ENCODE measurements around the gene ZNF526. TPM values are rescaled to one million over a fixed set of nuclear protein-coding genes. Genes with fewer than 3 reads are reported as not detected.

Gene ZNF526
- total and polyA plus RNA-seq, 4 donors = 2.6 to 12.3 (median 5.5) TPM

DNA sequence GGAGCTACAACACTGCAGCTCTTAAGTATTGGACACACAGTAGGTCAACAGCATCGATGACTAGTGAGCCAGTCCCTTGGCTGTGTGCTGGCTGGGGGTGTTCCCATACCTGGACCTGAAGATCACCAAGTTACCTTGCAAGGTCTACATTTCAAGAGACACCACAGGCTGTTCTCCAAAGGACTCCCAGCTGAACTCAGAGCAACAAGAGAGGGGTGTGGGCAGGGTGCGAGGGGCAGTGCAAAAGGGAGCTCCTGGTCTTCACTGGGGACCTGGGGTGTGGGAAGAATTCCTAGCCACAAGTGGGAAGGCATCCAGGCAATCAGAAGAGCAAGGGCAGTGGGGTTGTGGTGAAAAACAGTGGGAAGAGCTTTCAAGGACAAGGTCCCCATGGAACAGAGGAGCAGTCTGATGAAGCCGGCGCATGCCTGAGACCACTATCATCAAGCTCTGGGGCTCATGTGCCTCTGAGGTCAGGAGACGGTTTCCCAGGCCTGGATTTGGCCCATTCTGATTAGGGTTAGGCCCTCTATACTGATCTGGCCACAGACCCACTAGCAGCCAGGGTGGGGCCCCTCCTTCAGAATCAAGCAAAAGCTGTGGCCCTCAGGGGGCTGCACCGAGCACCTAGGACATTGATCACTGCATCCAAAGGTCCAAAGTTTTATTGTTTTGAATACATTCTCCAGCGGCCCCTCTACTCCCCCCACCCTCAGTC lies 27.0 kb downstream of the ZNF526 start:
- WGBS, 2 donors = 62 to 67% methylated on average over 7 of the region's 7 CpGs
- DNase-seq = no peak
- Histone ChIP-seq H3K36me3 (ENCODE audit: control insufficient read depth in 1 of 2, insufficient read depth in 2 of 2, low read length in 1 of 2) (no peaks in the 10 kb centered on the region), H3K27ac (ENCODE audit: low read depth in 1 of 2, low read length in 2 of 2) (peak overlapping the region in 1 of 2 donors; percentile 13), H3K9me3 (ENCODE audit: control insufficient read depth, low read length) (no peaks in the 10 kb centered on the region), H3K27me3 (ENCODE audit: control insufficient read depth in 1 of 2, insufficient read depth in 2 of 2, low read length in 1 of 2) (no peaks in the 10 kb centered on the region), H3K4me3 (ENCODE audit: low read length in 2 of 2) (no peak overlapping the region), H3K4me1 (ENCODE audit: control insufficient read depth in 1 of 2, insufficient read depth in 2 of 2, low read length in 2 of 2) (no peaks in the 10 kb centered on the region)
- intact Hi-C loops (cut with DNase I) = loop anchor here (2.0 to 5.0 kb wide), 3 partner anchors 30 to 50 kb away; no protein-coding TSS in a partner anchor
- no peak for ATAC-seq (ENCODE audit: low FRiP score)

DNA sequence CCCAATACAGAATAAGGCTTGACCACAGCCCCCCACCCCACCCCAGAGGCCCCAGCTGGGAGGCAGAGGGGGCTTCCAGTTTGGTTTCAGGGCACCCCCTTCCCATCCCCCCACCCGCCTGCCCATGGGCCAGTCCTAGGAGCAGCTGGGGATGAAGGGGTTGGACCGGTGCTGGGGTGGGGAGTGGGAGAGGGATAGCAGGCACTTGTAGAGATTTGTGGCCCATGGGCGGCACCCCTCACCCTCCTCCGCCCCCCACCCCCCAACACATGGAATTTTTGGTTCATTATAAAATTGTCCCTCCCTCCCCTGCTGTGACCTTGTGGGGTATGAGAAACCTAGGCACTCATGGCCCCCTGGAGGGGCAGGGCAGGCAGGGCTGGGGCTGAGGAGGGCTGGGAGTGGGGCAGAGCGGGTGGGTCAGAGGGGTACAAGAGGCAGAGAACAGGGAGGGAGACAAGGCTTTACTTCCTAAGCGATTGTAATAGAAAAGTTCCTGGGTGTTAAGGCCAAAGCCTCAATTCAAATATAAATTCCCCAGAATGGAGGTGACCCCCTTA lies 27.6 kb downstream of the ZNF526 start:
- ATAC-seq (ENCODE audit: low FRiP score) (no peak), DNase-seq (no peak)
- intact Hi-C loops (cut with DNase I) = loop anchor here (2.0 to 5.0 kb wide), 3 partner anchors 29 to 50 kb away; no protein-coding TSS in a partner anchor
- Histone ChIP-seq H3K36me3 (ENCODE audit: control insufficient read depth in 1 of 2, insufficient read depth in 2 of 2, low read length in 1 of 2) (no peaks in the 10 kb centered on the region), H3K9me3 (ENCODE audit: control insufficient read depth, low read length) (no peaks in the 10 kb centered on the region), H3K4me3 (ENCODE audit: low read length in 2 of 2) (no peak overlapping the region), H3K27me3 (ENCODE audit: control insufficient read depth in 1 of 2, insufficient read depth in 2 of 2, low read length in 1 of 2) (no peaks in the 10 kb centered on the region), H3K4me1 (ENCODE audit: control insufficient read depth in 1 of 2, insufficient read depth in 2 of 2, low read length in 2 of 2) (no peaks in the 10 kb centered on the region), H3K27ac (ENCODE audit: low read depth in 1 of 2, low read length in 2 of 2) (no peak overlapping the region)
- WGBS, 2 donors = 73 to 81% methylated on average over 6 of the region's 6 CpGs

DNA sequence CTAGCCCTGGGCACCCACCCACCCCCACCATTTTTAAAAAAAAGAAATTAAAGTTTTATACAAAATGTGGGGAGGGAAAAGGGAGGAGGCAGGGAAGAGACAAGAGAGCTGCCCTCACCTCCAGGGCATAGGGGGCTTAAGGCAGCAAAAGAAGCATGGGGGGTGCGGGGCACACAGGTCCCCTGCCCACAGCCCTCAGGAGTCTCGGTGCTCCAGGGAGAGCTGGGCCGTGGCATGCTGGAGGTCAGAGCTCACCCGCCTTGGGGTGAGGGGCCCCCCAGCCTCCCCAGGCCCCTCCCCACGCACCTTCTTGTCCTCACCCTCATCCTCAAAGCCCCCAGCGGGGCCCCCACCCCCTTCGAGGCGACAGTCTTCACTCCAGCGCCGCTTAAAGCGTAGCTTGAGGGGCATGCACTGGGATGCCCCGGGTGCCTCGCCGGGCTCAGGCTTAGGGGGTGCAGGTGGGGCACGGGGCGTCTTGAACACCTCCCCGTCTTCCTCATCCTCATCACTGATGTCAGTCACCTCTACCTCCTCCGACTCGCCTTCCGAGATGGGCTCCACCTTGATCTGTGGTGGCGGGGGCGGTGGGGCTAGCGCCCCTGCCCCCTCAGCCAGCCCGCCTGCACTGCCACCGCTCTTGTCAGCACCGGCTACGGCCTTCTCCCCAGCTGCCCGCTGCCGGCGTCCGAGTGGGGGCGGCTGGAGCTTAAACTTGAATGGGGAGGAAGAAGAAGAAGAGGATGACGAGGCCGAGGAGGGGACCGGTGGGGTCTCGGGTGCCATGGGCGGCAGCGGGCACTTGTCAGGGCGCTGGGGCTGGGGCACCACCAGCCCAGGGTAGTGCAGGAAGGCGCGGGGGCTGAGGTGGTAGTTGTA lies 28.4 kb downstream of the ZNF526 start:
- Histone ChIP-seq H3K9me3 (ENCODE audit: control insufficient read depth, low read length) (no peaks in the 10 kb centered on the region), H3K27me3 (ENCODE audit: control insufficient read depth in 1 of 2, insufficient read depth in 2 of 2, low read length in 1 of 2) (no peaks in the 10 kb centered on the region), H3K36me3 (ENCODE audit: control insufficient read depth in 1 of 2, insufficient read depth in 2 of 2, low read length in 1 of 2) (no peaks in the 10 kb centered on the region), H3K4me3 (ENCODE audit: low read length in 2 of 2) (no peak overlapping the region), H3K4me1 (ENCODE audit: control insufficient read depth in 1 of 2, insufficient read depth in 2 of 2, low read length in 2 of 2) (no peaks in the 10 kb centered on the region), H3K27ac (ENCODE audit: low read depth in 1 of 2, low read length in 2 of 2) (no peak overlapping the region)
- DNase-seq (no peak), ATAC-seq (ENCODE audit: low FRiP score) (no peak)
- WGBS, 2 donors = 79 to 80% methylated on average over 41 of the region's 41 CpGs
- intact Hi-C loops (cut with DNase I) = loop anchor here in 1 of 2 donors (5.0 kb wide), 1 partner anchor 49 kb away; no protein-coding TSS in a partner anchor

DNA sequence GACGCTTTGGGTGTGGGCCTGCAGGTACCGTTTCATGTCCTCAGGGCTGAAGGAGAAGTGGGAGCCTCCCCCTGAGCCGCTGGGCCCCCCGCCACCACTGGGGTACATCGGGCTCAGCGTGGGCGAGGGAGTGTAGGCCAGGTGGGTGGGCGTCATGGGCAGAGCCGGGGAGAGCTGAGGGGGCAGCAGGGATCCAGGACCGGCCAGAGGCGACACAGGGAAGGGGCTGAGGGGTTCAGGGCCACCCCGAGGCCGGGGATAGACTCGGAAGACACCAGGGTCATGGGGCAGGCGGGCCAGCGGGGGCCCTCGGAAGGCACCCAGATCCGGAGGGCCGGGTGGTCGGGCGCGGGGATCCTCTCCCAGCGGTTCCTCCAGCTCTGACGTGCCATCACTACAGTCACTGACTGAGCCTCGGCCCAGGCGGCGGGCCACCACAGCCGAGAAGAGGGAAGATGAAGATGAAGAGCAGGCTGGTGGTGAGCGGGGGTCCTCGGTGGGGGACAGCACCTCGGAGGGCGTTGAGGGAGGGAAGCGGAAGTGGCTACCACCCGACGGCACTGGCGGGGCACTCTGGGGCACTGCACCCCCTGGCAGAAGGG lies 29.1 kb downstream of the ZNF526 start:
- no peak for ATAC-seq (ENCODE audit: low FRiP score)

DNA sequence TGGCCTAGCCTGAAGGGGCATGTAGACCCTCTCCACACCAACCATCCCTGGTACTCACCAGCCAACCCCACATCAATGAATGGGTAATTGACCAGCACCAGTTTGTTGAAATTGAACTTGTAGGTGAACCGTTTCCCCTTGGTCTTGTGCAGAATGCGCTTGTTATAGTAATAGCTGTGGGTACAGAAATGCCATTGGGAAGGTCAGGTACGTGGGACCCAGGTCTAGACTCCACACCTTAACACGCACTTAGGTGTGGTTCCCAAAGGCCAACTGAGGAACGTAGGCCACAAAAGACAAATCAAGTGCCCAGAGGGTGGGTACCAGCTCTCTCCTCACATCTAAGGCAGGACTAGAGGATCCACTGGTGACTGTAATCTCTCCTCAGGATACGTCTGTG lies 29.7 kb downstream of the ZNF526 start:
- peak overlapping the region in 1 of 2 donors; percentile 79 for H3K27ac ChIP-seq (ENCODE audit: low read depth in 1 of 2, low read length in 2 of 2)
- H3K4me3 ChIP-seq (ENCODE audit: low read length in 2 of 2) = no peak overlapping the region
- H3K9me3 ChIP-seq (ENCODE audit: control insufficient read depth, low read length) = no peaks in the 10 kb centered on the region
- no peaks in the 10 kb centered on the region for H3K4me1 ChIP-seq (ENCODE audit: control insufficient read depth in 1 of 2, insufficient read depth in 2 of 2, low read length in 2 of 2)
- WGBS, 2 donors = 45 to 55% methylated on average over 6 of the region's 6 CpGs
- no peaks in the 10 kb centered on the region for H3K27me3 ChIP-seq (ENCODE audit: control insufficient read depth in 1 of 2, insufficient read depth in 2 of 2, low read length in 1 of 2)
- no peak for DNase-seq
- no peak for ATAC-seq (ENCODE audit: low FRiP score)
- H3K36me3 ChIP-seq (ENCODE audit: control insufficient read depth in 1 of 2, insufficient read depth in 2 of 2, low read length in 1 of 2) = no peaks in the 10 kb centered on the region
- intact Hi-C loops (cut with DNase I) = loop anchor here in 1 of 2 donors (5.0 kb wide), 1 partner anchor 48 kb away; no protein-coding TSS in a partner anchor

More for the DNA sequence above, 29.1 kb downstream of the ZNF526 start:
- no peak overlapping the region for H3K4me3 ChIP-seq (ENCODE audit: low read length in 2 of 2)
- no peaks in the 10 kb centered on the region for H3K27me3 ChIP-seq (ENCODE audit: control insufficient read depth in 1 of 2, insufficient read depth in 2 of 2, low read length in 1 of 2)
- no peak for DNase-seq
- H3K9me3 ChIP-seq (ENCODE audit: control insufficient read depth, low read length) = no peaks in the 10 kb centered on the region
- no peaks in the 10 kb centered on the region for H3K36me3 ChIP-seq (ENCODE audit: control insufficient read depth in 1 of 2, insufficient read depth in 2 of 2, low read length in 1 of 2)
- intact Hi-C loops (cut with DNase I) = loop anchor here in 1 of 2 donors (5.0 kb wide), 1 partner anchor 48 kb away; no protein-coding TSS in a partner anchor
- 74 to 79% methylated on average over 22 to 36 of the region's 36 CpGs for WGBS, 2 donors
- no peak overlapping the region for H3K27ac ChIP-seq (ENCODE audit: low read depth in 1 of 2, low read length in 2 of 2)
- H3K4me1 ChIP-seq (ENCODE audit: control insufficient read depth in 1 of 2, insufficient read depth in 2 of 2, low read length in 2 of 2) = no peaks in the 10 kb centered on the region

DNA sequence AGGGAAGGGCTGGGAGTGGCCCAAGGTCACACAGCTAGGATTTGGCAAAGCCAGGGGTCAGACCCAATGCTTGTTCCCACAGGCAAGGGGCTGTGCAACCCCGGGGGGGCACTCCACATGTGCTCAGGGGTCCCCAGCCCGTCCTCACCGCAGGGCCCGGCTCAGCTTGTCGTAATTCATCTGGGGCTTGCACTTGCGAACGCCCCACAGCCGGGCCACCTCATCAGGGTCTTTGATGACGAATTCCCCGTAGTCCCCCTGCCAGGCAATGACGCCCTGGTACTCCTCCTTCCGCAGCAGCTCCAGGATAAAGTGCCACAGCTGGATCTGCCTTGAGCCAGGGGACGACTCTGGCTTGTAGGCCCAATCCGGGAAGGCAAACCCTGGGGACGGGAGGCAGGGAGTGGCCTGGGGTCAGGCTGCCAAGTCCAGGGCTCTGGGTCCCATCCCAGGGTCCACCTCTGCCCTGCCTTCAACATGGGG lies 30.1 kb downstream of the ZNF526 start:
- 14 to 17% methylated on average over 15 of the region's 15 CpGs for WGBS, 2 donors
- intact Hi-C loops (cut with DNase I) = no loop called here
- ATAC-seq (ENCODE audit: low FRiP score) (no peak), DNase-seq (peak; percentile 73 to 87)
- no peaks in the 10 kb centered on the region for H3K36me3 ChIP-seq (ENCODE audit: control insufficient read depth in 1 of 2, insufficient read depth in 2 of 2, low read length in 1 of 2)
- no peaks in the 10 kb centered on the region for H3K9me3 ChIP-seq (ENCODE audit: control insufficient read depth, low read length)
- H3K27ac ChIP-seq (ENCODE audit: low read depth in 1 of 2, low read length in 2 of 2) = peak overlapping the region; percentile 38 to 79
- H3K4me3 ChIP-seq (ENCODE audit: low read length in 2 of 2) = no peak overlapping the region
- no peaks in the 10 kb centered on the region for H3K4me1 ChIP-seq (ENCODE audit: control insufficient read depth in 1 of 2, insufficient read depth in 2 of 2, low read length in 2 of 2)
- H3K27me3 ChIP-seq (ENCODE audit: control insufficient read depth in 1 of 2, insufficient read depth in 2 of 2, low read length in 1 of 2) = peaks cover 0 to 2% of the 10 kb centered on the region in 2 donors

DNA sequence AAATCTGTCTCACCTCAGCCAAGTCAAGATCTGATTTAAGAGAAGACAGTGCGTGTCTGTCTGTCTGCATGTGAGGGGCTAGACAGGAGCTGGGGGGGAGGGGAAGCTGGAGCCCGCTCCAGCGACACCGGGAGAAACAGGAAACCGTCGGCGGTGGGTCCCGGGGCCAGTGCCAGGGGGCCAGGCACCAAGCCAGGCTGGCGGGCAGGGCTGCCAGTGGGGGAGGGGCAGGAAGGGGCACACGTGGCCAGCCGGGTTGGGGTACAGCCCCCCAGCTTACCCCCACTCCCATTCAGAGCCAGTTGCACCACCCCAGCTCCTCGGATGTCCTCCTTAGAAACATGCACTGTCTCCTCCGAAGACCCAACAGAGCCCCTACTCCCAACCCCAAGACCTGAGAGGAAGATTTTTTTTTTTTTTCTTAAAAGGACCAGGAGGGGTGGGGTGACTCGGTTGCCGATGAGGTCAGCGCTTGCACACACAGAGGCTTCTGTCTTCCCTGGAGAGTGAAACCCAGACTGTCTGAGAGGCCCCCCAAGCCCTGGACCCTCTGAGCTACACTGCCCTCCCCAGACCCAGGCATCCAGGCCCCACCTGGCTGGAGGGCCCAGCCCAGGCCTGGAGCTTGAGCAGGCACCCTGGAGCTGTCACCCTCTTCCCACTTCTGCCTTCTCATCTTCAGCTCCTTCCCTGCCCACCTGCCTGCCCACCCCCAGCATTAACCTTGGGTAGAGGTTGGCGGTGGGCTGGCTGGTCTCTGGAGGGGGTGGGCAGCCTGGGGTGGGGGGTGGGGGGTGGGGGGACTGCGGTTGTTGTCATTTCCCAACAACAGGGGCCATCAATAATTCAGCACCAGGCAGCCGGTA lies 30.8 kb downstream of the ZNF526 start:
- no peaks in the 10 kb centered on the region for H3K4me1 ChIP-seq (ENCODE audit: control insufficient read depth in 1 of 2, insufficient read depth in 2 of 2, low read length in 2 of 2)
- intact Hi-C loops (cut with DNase I) = no loop called here
- H3K4me3 ChIP-seq (ENCODE audit: low read length in 2 of 2) = no peak overlapping the region
- no peak for ATAC-seq (ENCODE audit: low FRiP score)
- DNase-seq = peak in 1 of 2 donors; percentile 84
- H3K9me3 ChIP-seq (ENCODE audit: control insufficient read depth, low read length) = no peaks in the 10 kb centered on the region
- peak overlapping the region; percentile 38 to 79 for H3K27ac ChIP-seq (ENCODE audit: low read depth in 1 of 2, low read length in 2 of 2)
- WGBS, 2 donors = 3% methylated on average over 18 to 19 of the region's 19 CpGs
- H3K36me3 ChIP-seq (ENCODE audit: control insufficient read depth in 1 of 2, insufficient read depth in 2 of 2, low read length in 1 of 2) = no peaks in the 10 kb centered on the region
- peaks cover 0 to 2% of the 10 kb centered on the region in 2 donors for H3K27me3 ChIP-seq (ENCODE audit: control insufficient read depth in 1 of 2, insufficient read depth in 2 of 2, low read length in 1 of 2)

Measured in aorta (tissue), 5 donors.